SK-N-SH treated with all-trans-retinoic acid at 6 μM for 48 hours (cell line): ENCODE data around the gene PSMD8.
A peak's percentile ranks its signal among the peaks of the same experiment; 100 is the strongest.

Source experiments
- ATAC-seq: fragments of 200-7000 bp; cut with Tn5 transposase; 3 replicates; pipeline ENCODE4 v1.9.1; 2020; ENCODE audit warnings: mild to moderate bottlenecking, moderate library complexity
- ARNTL ChIP-seq: fragments of 450-650 bp; formaldehyde crosslinking; IDR thresholded peaks from 2 replicates; pipeline ENCODE4 v1.5.0; 2020; ENCODE audit warnings: low read depth, mild to moderate bottlenecking, moderate library complexity, borderline replicate concordance
- CSDC2 ChIP-seq: fragments of 250-450 bp; sonication (Bioruptor Pico); IDR thresholded peaks from 2 replicates; pipeline ENCODE4 v1.5.0; 2020; ENCODE audit warnings: mild to moderate bottlenecking, moderate library complexity
- CSRNP3 ChIP-seq: fragments of 250-450 bp; sonication (Bioruptor Pico); IDR thresholded peaks from 2 replicates; pipeline ENCODE4 v1.5.1; 2021; ENCODE audit warnings: mild to moderate bottlenecking, moderate library complexity
- ESRRG ChIP-seq: fragments of 250-450 bp; sonication (Bioruptor Pico); IDR thresholded peaks from 2 replicates; pipeline ENCODE4 v1.6.1; 2021; ENCODE audit warnings: mild to moderate bottlenecking
- GLIS3 ChIP-seq: fragments of 250-450 bp; sonication (Bioruptor Pico); IDR thresholded peaks from 2 replicates; pipeline ENCODE4 v1.5.0; 2020; ENCODE audit warnings: mild to moderate bottlenecking, moderate library complexity
- ISL1 ChIP-seq: fragments of 250-450 bp; sonication (Bioruptor Pico); IDR thresholded peaks from 2 replicates; pipeline ENCODE4 v2.1.2; 2022; ENCODE audit warnings: mild to moderate bottlenecking, moderate library complexity
- OSR1 ChIP-seq: fragments of 250-450 bp; sonication (Bioruptor Pico); IDR thresholded peaks from 2 replicates; pipeline ENCODE4 v1.8.0; 2022; ENCODE audit warnings: moderate library complexity, mild to moderate bottlenecking, inconsistent platforms
- PATZ1 ChIP-seq: fragments of 250-450 bp; sonication (Bioruptor Pico); IDR thresholded peaks from 2 replicates; pipeline ENCODE4 v1.8.0; 2020; ENCODE audit warnings: mild to moderate bottlenecking, moderate library complexity, borderline replicate concordance
- POU6F1 ChIP-seq: fragments of 250-450 bp; sonication (Bioruptor Pico); IDR thresholded peaks from 2 replicates; pipeline ENCODE4 v1.8.0; 2021; ENCODE audit warnings: low read depth, mild to moderate bottlenecking, moderate library complexity, borderline replicate concordance
- PPARA ChIP-seq: fragments of 250-450 bp; sonication (Bioruptor Pico); IDR thresholded peaks from 2 replicates; pipeline ENCODE4 v1.5.0; 2020; ENCODE audit warnings: mild to moderate bottlenecking, borderline replicate concordance
- RARB ChIP-seq: fragments of 250-450 bp; sonication (Bioruptor Pico); IDR thresholded peaks from 2 replicates; pipeline ENCODE4 v1.8.0; 2021; ENCODE audit warnings: mild to moderate bottlenecking, moderate library complexity
- SNAI2 ChIP-seq: fragments of 250-450 bp; sonication (Bioruptor Pico); IDR thresholded peaks from 2 replicates; pipeline ENCODE4 v1.5.0; 2020; ENCODE audit warnings: mild to moderate bottlenecking, moderate library complexity
- TSHZ2 ChIP-seq: fragments of 250-450 bp; sonication (Bioruptor Pico); IDR thresholded peaks from 2 replicates; pipeline ENCODE4 v1.5.0; 2020; ENCODE audit warnings: mild to moderate bottlenecking, moderate library complexity
- ZC3H10 ChIP-seq: fragments of 250-450 bp; sonication (Bioruptor Pico); IDR thresholded peaks from 2 replicates; pipeline ENCODE4 v1.5.1; 2021; ENCODE audit warnings: mild to moderate bottlenecking, moderate library complexity
- ZFP3 ChIP-seq: fragments of 250-450 bp; sonication (Bioruptor Pico); IDR thresholded peaks from 2 replicates; pipeline ENCODE4 v1.5.0; 2020; ENCODE audit warnings: mild to moderate bottlenecking, moderate library complexity
- ZFP30 ChIP-seq: fragments of 450-650 bp; formaldehyde crosslinking; IDR thresholded peaks from 2 replicates; pipeline ENCODE4 v1.5.0; 2022; ENCODE audit warnings: mild to moderate bottlenecking, moderate library complexity
- ZNF8 ChIP-seq: fragments of 450-650 bp; formaldehyde crosslinking; IDR thresholded peaks from 2 replicates; pipeline ENCODE4 v1.5.0; 2020; ENCODE audit warnings: mild to moderate bottlenecking, moderate library complexity

The PSMD8 gene

GRCh38 chr19:38387550-38388348 lies 13.4 kb downstream of the PSMD8 start, which contains the start of gene GGN:
Gene GGN, minus strand, starts transcription at chr19:38388034. Its CDS starts 773 bp downstream, at chr19:38387261.
- no peak for TF ChIP-seq OSR1 (CRISPR knock-in tag)
- no peak for TF ChIP-seq ARNTL (CRISPR knock-in tag)
- no peak for TF ChIP-seq TSHZ2 (CRISPR knock-in tag)
- no peak for TF ChIP-seq SNAI2
- no peak for TF ChIP-seq ISL1 (CRISPR knock-in tag)
- TF ChIP-seq CSDC2 = no peak
- no peak for TF ChIP-seq PPARA (CRISPR knock-in tag)
- no peak for TF ChIP-seq CSRNP3 (CRISPR knock-in tag)
- no peak for TF ChIP-seq ESRRG (CRISPR knock-in tag)
- no peak for TF ChIP-seq POU6F1 (CRISPR knock-in tag)
- no peak for TF ChIP-seq GLIS3 (CRISPR knock-in tag)
- TF ChIP-seq ZFP3 (CRISPR knock-in tag) = no peak
- no peak for TF ChIP-seq ZNF8 (CRISPR knock-in tag)
- no peak for TF ChIP-seq RARB
- no peak for TF ChIP-seq ZC3H10 (CRISPR knock-in tag)
- no peak for TF ChIP-seq PATZ1 (CRISPR knock-in tag)
- no peak for TF ChIP-seq ZFP30 (CRISPR knock-in tag)
- ATAC-seq = peak; percentile 79

- peak; percentile 45 for ATAC-seq
- TF ChIP-seq ZNF8 (CRISPR knock-in tag) = no peak
- peak; percentile 90; the same call in 1 of the 2 replicates for TF ChIP-seq PATZ1 (CRISPR knock-in tag)
Observed at GRCh38 chr19:38388349-38389100, 14.2 kb downstream of the PSMD8 start, which contains the start of gene SPRED3. Gene SPRED3, plus strand, starts transcription at chr19:38388697. Its CDS starts 1,606 bp downstream, at chr19:38390303.
